NCI-H1092 (cell line): ENCODE data around the gene ITGA11.

Experiments used
- DNase-seq: peaks from one replicate; lab custom pipeline; 2025; lab: John Stamatoyannopoulos, UW

Gene ITGA11

GRCh38 chr15:68431792-68432401 is at the start of gene ITGA11:
Gene ITGA11, minus strand, starts transcription at chr15:68432163. Its CDS starts 97 bp downstream, at chr15:68432066.
- peak; percentile 39 for DNase-seq

GRCh38 chr15:68481321-68481720 is 49.4 kb upstream of the ITGA11 start:
- no peak for DNase-seq

GRCh38 chr15:68480296-68480695 is 48.3 kb upstream of the ITGA11 start:
- DNase-seq: no peak

GRCh38 chr15:68479870-68480269 is 47.9 kb upstream of the ITGA11 start:
- DNase-seq: no peak

GRCh38 chr15:68479406-68479805 is 47.4 kb upstream of the ITGA11 start:
- no peak for DNase-seq

- no peak for DNase-seq
Measured at GRCh38 chr15:68478853-68479252, 46.9 kb upstream of the ITGA11 start.

- DNase-seq: no peak
Measured at GRCh38 chr15:68475449-68475848, 43.5 kb upstream of the ITGA11 start.

- DNase-seq: no peak
Measured at GRCh38 chr15:68471541-68471940, 39.6 kb upstream of the ITGA11 start.

- DNase-seq: no peak
Measured at GRCh38 chr15:68470976-68471375, 39.0 kb upstream of the ITGA11 start.

- no peak for DNase-seq
Measured at GRCh38 chr15:68470049-68470742, 38.2 kb upstream of the ITGA11 start.

- DNase-seq: no peak
Measured at GRCh38 chr15:68469162-68470048, 37.4 kb upstream of the ITGA11 start.

GRCh38 chr15:68466876-68467275 is 34.9 kb upstream of the ITGA11 start:
- DNase-seq: no peak

GRCh38 chr15:68465861-68466560 is 34.0 kb upstream of the ITGA11 start:
- DNase-seq: no peak

GRCh38 chr15:68464448-68465090 is 32.6 kb upstream of the ITGA11 start:
- DNase-seq: no peak

GRCh38 chr15:68463996-68464395 is 32.0 kb upstream of the ITGA11 start:
- DNase-seq: no peak

- no peak for DNase-seq
Measured at GRCh38 chr15:68463444-68463843, 31.5 kb upstream of the ITGA11 start.

- no peak for DNase-seq
Measured at GRCh38 chr15:68460166-68460565, 28.2 kb upstream of the ITGA11 start.

GRCh38 chr15:68450192-68450591 is 18.2 kb upstream of the ITGA11 start:
- no peak for DNase-seq

- no peak for DNase-seq
Measured at GRCh38 chr15:68449389-68449788, 17.4 kb upstream of the ITGA11 start.

GRCh38 chr15:68447976-68448755 is 16.2 kb upstream of the ITGA11 start:
- no peak for DNase-seq

- no peak for DNase-seq
Measured at GRCh38 chr15:68447209-68447608, 15.2 kb upstream of the ITGA11 start.
